ENCODE data around the gene CAMK2B. TPM values are rescaled to one million over a fixed set of nuclear protein-coding genes. Genes with fewer than 3 reads are reported as not detected.

CAMK2B gene
- total RNA-seq, 4 donors from 2014 or later, result 7.0 to 19.3 (median 18.5) TPM

- TF ChIP-seq, protein P1, sequence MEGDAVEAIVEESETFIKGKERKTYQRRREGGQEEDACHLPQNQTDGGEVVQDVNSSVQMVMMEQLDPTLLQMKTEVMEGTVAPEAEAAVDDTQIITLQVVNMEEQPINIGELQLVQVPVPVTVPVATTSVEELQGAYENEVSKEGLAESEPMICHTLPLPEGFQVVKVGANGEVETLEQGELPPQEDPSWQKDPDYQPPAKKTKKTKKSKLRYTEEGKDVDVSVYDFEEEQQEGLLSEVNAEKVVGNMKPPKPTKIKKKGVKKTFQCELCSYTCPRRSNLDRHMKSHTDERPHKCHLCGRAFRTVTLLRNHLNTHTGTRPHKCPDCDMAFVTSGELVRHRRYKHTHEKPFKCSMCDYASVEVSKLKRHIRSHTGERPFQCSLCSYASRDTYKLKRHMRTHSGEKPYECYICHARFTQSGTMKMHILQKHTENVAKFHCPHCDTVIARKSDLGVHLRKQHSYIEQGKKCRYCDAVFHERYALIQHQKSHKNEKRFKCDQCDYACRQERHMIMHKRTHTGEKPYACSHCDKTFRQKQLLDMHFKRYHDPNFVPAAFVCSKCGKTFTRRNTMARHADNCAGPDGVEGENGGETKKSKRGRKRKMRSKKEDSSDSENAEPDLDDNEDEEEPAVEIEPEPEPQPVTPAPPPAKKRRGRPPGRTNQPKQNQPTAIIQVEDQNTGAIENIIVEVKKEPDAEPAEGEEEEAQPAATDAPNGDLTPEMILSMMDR (IDR thresholded peaks at IDR 0.05), result no peak
- TF ChIP-seq POLR2A (IDR thresholded peaks at IDR 0.05), result no peak
- H3K4me3 ChIP-seq (replicated peaks in 1 of 3), result no peak overlapping the region
- H3K36me3 ChIP-seq, result no peaks in the 10 kb centered on the region
- H3K9me3 ChIP-seq, result no peaks in the 10 kb centered on the region
- intact Hi-C loops (cut with DNase I), result no loop called here
- H3K4me1 ChIP-seq, result no peaks in the 10 kb centered on the region
- H3K27ac ChIP-seq, result no peak overlapping the region
- H3K27me3 ChIP-seq, result no peaks in the 10 kb centered on the region
- 66 to 95% methylated on average over 3 of the region's 3 CpGs for WGBS, 2 donors
- DNase-seq, result no peak
These were observed 130.7 kb downstream of the CAMK2B start for GRCh38 chr7:44194562-44195145.

DNA sequence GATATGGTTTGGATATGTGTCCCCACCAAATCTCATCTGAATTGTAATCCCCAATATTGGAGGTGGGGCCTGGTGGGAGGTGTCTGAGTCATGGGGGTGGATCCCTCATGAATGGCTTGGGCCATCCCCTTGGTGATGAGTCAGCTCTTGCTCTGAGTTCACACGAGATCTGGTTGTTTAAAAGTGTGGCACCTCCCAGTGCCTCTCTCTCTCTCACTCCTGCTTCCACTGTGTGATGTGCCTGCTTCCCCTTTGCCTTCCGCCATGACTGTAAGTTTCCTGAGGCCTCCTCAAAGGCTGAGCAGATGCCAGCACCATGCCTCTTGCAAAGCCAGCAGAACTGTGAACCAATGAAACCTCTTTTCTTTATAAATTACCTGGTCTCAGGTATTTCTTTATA is 131.3 kb downstream of the CAMK2B start:
- 66 to 69% methylated on average over 2 of the region's 2 CpGs for WGBS, 2 donors
- no peak for DNase-seq
- intact Hi-C loops (cut with DNase I), result no loop called here

GRCh38 chr7:44193011-44193802 is 132.2 kb downstream of the CAMK2B start:
- TF ChIP-seq POLR2A (IDR thresholded peaks at IDR 0.05), result no peak
- 87 to 95% methylated on average over 7 of the region's 7 CpGs for WGBS, 2 donors
- Histone ChIP-seq H3K27me3 (no peaks in the 10 kb centered on the region), H3K36me3 (no peaks in the 10 kb centered on the region), H3K27ac (no peak overlapping the region), H3K4me1 (peaks cover 0 to 3% of the 10 kb centered on the region in 2 donors), H3K4me3 (replicated peaks in 1 of 3) (no peak overlapping the region), H3K9me3 (no peaks in the 10 kb centered on the region)
- intact Hi-C loops (cut with DNase I), result no loop called here
- no peak for DNase-seq

More for the DNA sequence above, 131.3 kb downstream of the CAMK2B start:
- peaks cover 0 to under 1% of the 10 kb centered on the region in 2 donors for H3K4me1 ChIP-seq
- no peaks in the 10 kb centered on the region for H3K36me3 ChIP-seq
- TF ChIP-seq, protein P1 (IDR thresholded peaks at IDR 0.05), result no peak
- TF ChIP-seq POLR2A (IDR thresholded peaks at IDR 0.05), result no peak
- no peak overlapping the region for H3K27ac ChIP-seq
- no peak overlapping the region for H3K4me3 ChIP-seq (replicated peaks in 1 of 3)
- no peaks in the 10 kb centered on the region for H3K27me3 ChIP-seq
- H3K9me3 ChIP-seq, result no peaks in the 10 kb centered on the region

- Histone ChIP-seq H3K4me1 (peaks cover 0 to 3% of the 10 kb centered on the region in 2 donors), H3K27ac (no peak overlapping the region), H3K36me3 (no peaks in the 10 kb centered on the region), H3K27me3 (no peaks in the 10 kb centered on the region), H3K9me3 (no peaks in the 10 kb centered on the region), H3K4me3 (replicated peaks in 1 of 3) (no peak overlapping the region)
- TF ChIP-seq, protein P1 (IDR thresholded peaks at IDR 0.05), result no peak
- TF ChIP-seq POLR2A (IDR thresholded peaks at IDR 0.05), result no peak
- 89 to 92% methylated on average over 5 of the region's 5 CpGs for WGBS, 2 donors
- DNase-seq, result no peak
- intact Hi-C loops (cut with DNase I), result no loop called here
These were observed 134.2 kb downstream of the CAMK2B start for GRCh38 chr7:44191171-44191570.

DNA sequence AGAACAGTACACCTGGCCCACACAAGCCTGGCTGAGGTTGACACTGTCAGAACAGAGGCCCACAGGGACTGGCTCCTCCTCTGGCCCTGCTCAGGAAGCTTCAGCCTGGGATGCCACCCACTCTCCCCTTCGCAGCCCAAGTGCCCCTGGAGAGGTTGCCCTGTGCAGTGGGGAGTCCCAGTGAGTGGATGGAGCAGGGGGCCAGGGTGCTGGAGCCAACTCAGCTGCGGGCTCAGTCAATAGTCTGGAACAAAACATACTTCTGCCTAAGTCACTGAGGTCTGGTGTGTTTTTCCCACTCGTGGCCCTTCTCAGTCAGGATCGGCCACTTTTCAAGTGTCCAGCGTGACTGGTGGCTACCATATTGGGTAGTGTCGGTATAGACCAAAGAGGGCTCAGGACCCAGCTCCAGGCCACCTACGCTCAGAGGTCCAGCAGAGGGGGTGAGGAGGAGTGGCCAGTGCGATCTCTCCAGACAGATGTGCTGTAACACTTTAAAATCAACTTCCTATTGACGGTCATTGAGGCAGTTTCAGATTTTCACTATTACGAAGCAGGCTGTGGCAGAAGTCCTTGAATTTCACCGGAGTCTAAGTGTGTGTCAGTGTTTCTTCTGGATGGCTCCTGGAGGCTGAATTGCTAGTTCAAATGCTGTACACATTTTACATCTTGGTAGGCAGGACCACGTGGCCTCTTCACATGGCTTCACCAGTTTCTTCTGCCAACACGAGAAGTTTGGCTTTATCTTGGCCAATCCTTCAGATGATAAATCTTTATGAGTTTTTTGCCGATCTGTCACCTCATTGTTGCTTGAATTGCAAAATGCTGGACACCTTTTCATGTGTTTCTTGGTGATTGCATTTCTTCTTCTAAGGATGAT is 135.2 kb downstream of the CAMK2B start:
- intact Hi-C loops (cut with DNase I), result no loop called here
- no peak overlapping the region for H3K4me3 ChIP-seq (replicated peaks in 1 of 3)
- H3K9me3 ChIP-seq, result no peaks in the 10 kb centered on the region
- H3K27me3 ChIP-seq, result no peaks in the 10 kb centered on the region
- WGBS, 2 donors, result 68 to 74% methylated on average over 14 of the region's 14 CpGs
- no peak overlapping the region for H3K27ac ChIP-seq
- H3K4me1 ChIP-seq, result peaks cover 0 to 3% of the 10 kb centered on the region in 2 donors
- H3K36me3 ChIP-seq, result no peaks in the 10 kb centered on the region
- TF ChIP-seq, protein P1 (IDR thresholded peaks at IDR 0.05), result no peak
- TF ChIP-seq POLR2A (IDR thresholded peaks at IDR 0.05), result no peak
- no peak for DNase-seq

Data from thyroid gland (tissue), 4 donors.